ENCODE measurements around the gene NPIPA5. TPM values are rescaled to one million over a fixed set of nuclear protein-coding genes. Genes with fewer than 3 reads are reported as not detected.

The NPIPA5 gene
- polyA plus RNA-seq, 10 donors, result 1.1 to 30.8 (median 14.7) TPM

Other genes starting within 250 kb of the NPIPA5 start
- 1 to 10 TPM; 1.5 to 4.8 (median 2.8) TPM for gene MPV17L, start 17.5 kb upstream of the NPIPA5 start, polyA plus RNA-seq (ENCODE audit: insufficient read length in 10 of 10)
- 10 to 100 TPM; 19.2 to 29.5 (median 24.3) TPM for gene BMERB1, start 56.3 kb upstream of the NPIPA5 start, polyA plus RNA-seq (ENCODE audit: insufficient read length in 10 of 10)

Data from muscle of back (tissue), 10 donors.